NB4 (cell line): ENCODE measurements around the gene RGS9.
"Not testable (repeated sequence)": the region's sequence is repeated elsewhere in the genome, so short reads cannot be mapped to it uniquely, and the experiment has no call there.

Experiments
- DNase-seq: peaks from one replicate; pipeline ENCODE4 v3.0.0; 2010; ENCODE audit warnings: low read depth
- H3K4me3 ChIP-seq: one replicate; pipeline ENCODE4 v1.5.1; 2011; ENCODE audit warnings: mild to moderate bottlenecking, low read depth, low read length, moderate library complexity
- MYC ChIP-seq: IDR thresholded peaks from 2 replicates; pipeline ENCODE4 v1.6.1; 2011; ENCODE audit warnings: low read depth, low read length
- POLR2A ChIP-seq: IDR thresholded peaks from 2 replicates; pipeline ENCODE4 v1.6.1; 2011; ENCODE audit warnings: mild to moderate bottlenecking; ENCODE audit not compliant: insufficient read length; ENCODE audit errors: extremely low read depth
- TF ChIP-seq, protein P1 (sequence below): IDR thresholded peaks from 2 replicates; pipeline ENCODE4 v1.6.1; 2011; ENCODE audit warnings: low read depth, low read length
- TF ChIP-seq, protein P2 (sequence below): IDR thresholded peaks from one replicate; pipeline ENCODE4 v1.5.1; 2012; ENCODE audit warnings: low read depth, low read length

The RGS9 gene

GRCh38 chr17:65174974-65175373 lies 37.8 kb downstream of the RGS9 start:
- TF ChIP-seq, protein P1, sequence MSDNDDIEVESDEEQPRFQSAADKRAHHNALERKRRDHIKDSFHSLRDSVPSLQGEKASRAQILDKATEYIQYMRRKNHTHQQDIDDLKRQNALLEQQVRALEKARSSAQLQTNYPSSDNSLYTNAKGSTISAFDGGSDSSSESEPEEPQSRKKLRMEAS = no peak
- no peak for TF ChIP-seq POLR2A
- TF ChIP-seq, protein P2, sequence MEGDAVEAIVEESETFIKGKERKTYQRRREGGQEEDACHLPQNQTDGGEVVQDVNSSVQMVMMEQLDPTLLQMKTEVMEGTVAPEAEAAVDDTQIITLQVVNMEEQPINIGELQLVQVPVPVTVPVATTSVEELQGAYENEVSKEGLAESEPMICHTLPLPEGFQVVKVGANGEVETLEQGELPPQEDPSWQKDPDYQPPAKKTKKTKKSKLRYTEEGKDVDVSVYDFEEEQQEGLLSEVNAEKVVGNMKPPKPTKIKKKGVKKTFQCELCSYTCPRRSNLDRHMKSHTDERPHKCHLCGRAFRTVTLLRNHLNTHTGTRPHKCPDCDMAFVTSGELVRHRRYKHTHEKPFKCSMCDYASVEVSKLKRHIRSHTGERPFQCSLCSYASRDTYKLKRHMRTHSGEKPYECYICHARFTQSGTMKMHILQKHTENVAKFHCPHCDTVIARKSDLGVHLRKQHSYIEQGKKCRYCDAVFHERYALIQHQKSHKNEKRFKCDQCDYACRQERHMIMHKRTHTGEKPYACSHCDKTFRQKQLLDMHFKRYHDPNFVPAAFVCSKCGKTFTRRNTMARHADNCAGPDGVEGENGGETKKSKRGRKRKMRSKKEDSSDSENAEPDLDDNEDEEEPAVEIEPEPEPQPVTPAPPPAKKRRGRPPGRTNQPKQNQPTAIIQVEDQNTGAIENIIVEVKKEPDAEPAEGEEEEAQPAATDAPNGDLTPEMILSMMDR = no peak
- TF ChIP-seq MYC = no peak
- no peak for DNase-seq
- H3K4me3 ChIP-seq = no peak overlapping the region

- no peak overlapping the region for H3K4me3 ChIP-seq
- TF ChIP-seq, protein P2 = no peak
- TF ChIP-seq POLR2A (no peak), MYC (no peak)
- TF ChIP-seq, protein P1 = no peak
- no peak for DNase-seq
Observed at GRCh38 chr17:65175952-65176351, 38.8 kb downstream of the RGS9 start.

DNA sequence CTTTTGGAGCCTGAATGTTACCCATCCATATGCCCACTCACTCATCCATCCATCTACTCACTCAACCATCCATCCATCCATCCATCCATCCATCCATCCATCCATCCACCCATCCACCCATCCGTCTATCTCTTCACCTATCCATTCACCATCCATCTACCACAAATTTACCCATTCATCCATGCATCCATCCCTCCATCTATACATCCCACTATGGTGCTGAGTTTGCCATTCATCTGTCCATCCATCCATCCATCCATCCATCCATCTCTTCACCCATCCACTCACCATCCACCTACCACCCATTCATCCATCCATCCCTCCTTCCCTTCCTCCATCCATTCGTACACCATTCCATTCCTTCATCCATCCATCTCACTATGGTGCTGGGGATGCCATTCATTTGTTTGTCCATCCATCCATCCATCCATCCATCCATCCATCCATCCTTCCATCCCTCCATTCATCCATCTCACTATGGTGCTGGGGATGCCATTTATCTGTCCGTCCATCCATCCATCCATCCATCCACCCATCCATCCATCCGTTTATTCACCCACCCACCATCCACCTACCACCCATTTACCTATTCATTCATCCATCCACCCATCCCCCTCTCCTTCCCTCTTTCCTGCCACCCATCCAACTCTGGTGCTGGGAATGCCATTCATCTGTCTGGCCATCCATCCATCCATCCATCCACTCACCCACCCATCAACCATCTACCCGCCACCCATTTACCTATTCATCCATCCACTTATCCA lies 39.7 kb downstream of the RGS9 start:
- H3K4me3 ChIP-seq = no peak overlapping the region
- TF ChIP-seq, protein P1 = no peak
- TF ChIP-seq, protein P2 = no peak
- TF ChIP-seq MYC = no peak
- TF ChIP-seq POLR2A = no peak
- no peak for DNase-seq

GRCh38 chr17:65177901-65178300 lies 40.7 kb downstream of the RGS9 start:
- TF ChIP-seq, protein P2 = no peak
- no peak for TF ChIP-seq MYC
- TF ChIP-seq POLR2A = no peak
- TF ChIP-seq, protein P1 = no peak
- no peak for DNase-seq
- no peak overlapping the region for H3K4me3 ChIP-seq

GRCh38 chr17:65180276-65180675 lies 43.1 kb downstream of the RGS9 start:
- not testable (repeated sequence) for H3K4me3 ChIP-seq, DNase-seq

DNA sequence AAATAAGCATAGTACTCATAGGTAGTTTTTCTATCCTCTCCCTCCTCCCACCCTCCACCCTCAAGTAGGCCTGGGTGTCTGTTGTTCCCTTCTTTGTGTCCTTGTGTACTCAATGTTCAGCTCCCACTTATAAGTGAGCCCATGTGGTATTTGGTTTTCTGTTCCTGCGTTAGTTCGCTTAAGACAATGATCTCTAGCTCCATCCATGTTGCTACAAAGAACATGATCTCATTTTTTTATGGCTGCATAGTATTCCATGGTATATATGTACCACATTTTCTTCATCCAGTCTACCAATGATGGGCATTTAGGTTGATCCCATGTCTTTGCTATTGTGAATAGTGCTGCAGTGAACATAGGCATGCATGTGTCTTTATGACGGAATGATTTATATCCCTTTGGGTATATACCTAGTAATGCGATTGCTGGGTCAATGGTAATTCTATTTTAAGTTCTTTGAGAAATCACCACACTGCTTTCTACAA lies 43.6 kb downstream of the RGS9 start:
- DNase-seq = not testable (repeated sequence)

More for the DNA sequence above, 43.6 kb downstream of the RGS9 start:
- H3K4me3 ChIP-seq = not testable (repeated sequence)
